WTC11 (cell line): Measurements from ENCODE around the gene DOK3. TPM values are rescaled to one million over a fixed set of nuclear protein-coding genes. Genes with fewer than 3 reads are reported as not detected.

ENCODE experiments used
- CREB1 ChIP-seq: sonication (generic); formaldehyde crosslinking; IDR thresholded peaks from 2 replicates; pipeline ENCODE4 v1.8.0; 2023; ENCODE audit warnings: mild to moderate bottlenecking, missing genetic modification reagents
- E2F5 ChIP-seq: sonication (generic); formaldehyde crosslinking; IDR thresholded peaks from 2 replicates; pipeline ENCODE4 v1.8.1; 2022; ENCODE audit warnings: mild to moderate bottlenecking, moderate library complexity, missing genetic modification reagents
- ELF4 ChIP-seq: sonication (generic); formaldehyde crosslinking; IDR thresholded peaks from 2 replicates; pipeline ENCODE4 v1.8.1; 2022; ENCODE audit warnings: low read depth, mild to moderate bottlenecking, moderate library complexity, missing genetic modification reagents
- ETV6 ChIP-seq: sonication (generic); formaldehyde crosslinking; IDR thresholded peaks from 2 replicates; pipeline ENCODE4 v1.8.1; 2022; ENCODE audit warnings: mild to moderate bottlenecking, missing genetic modification reagents
- GTF2I ChIP-seq: fragments of 250-450 bp; sonication (Bioruptor Pico); conservative IDR thresholded peaks from 2 replicates; pipeline ENCODE4 v1.4.0; 2021; ENCODE audit warnings: mild to moderate bottlenecking
- HMGXB4 ChIP-seq: sonication (generic); formaldehyde crosslinking; IDR thresholded peaks from 2 replicates; pipeline ENCODE4 v1.8.1; 2023; ENCODE audit warnings: mild to moderate bottlenecking, moderate library complexity, missing genetic modification reagents
- IRF2 ChIP-seq: sonication (generic); formaldehyde crosslinking; IDR thresholded peaks from 2 replicates; pipeline ENCODE4 v1.8.0; 2022; ENCODE audit warnings: low read depth, missing genetic modification reagents, borderline replicate concordance
- MLX ChIP-seq: sonication (generic); formaldehyde crosslinking; IDR thresholded peaks from 2 replicates; pipeline ENCODE4 v1.8.1; 2023; ENCODE audit warnings: mild to moderate bottlenecking, missing genetic modification reagents, moderate library complexity
- MYBL2 ChIP-seq: sonication (generic); formaldehyde crosslinking; IDR thresholded peaks from 2 replicates; pipeline ENCODE4 v1.8.1; 2023; ENCODE audit warnings: mild to moderate bottlenecking, moderate library complexity, missing genetic modification reagents
- NR1H2 ChIP-seq: sonication (generic); formaldehyde crosslinking; IDR thresholded peaks from 2 replicates; pipeline ENCODE4 v1.9.0; 2021; ENCODE audit warnings: mild to moderate bottlenecking, moderate library complexity, missing genetic modification reagents
- OVOL2 ChIP-seq: fragments of 250-450 bp; sonication (Bioruptor Pico); IDR thresholded peaks from 2 replicates; pipeline ENCODE4 v1.9.0; 2021; ENCODE audit warnings: mild to moderate bottlenecking, borderline replicate concordance
- PRRX2 ChIP-seq: fragments of 250-450 bp; sonication (Bioruptor Pico); IDR thresholded peaks from 2 replicates; pipeline ENCODE4 v1.8.0; 2021; ENCODE audit warnings: mild to moderate bottlenecking
- RELA ChIP-seq: sonication (generic); formaldehyde crosslinking; IDR thresholded peaks from 2 replicates; pipeline ENCODE4 v1.8.1; 2022; ENCODE audit warnings: missing genetic modification reagents, mild to moderate bottlenecking, borderline replicate concordance
- RORB ChIP-seq: fragments of 250-450 bp; sonication (Bioruptor Pico); IDR thresholded peaks from 2 replicates; pipeline ENCODE4 v1.9.0; 2021; ENCODE audit warnings: mild to moderate bottlenecking
- TEAD4 ChIP-seq: sonication (generic); formaldehyde crosslinking; IDR thresholded peaks from 2 replicates; pipeline ENCODE4 v1.8.0; 2022; ENCODE audit warnings: mild to moderate bottlenecking, missing genetic modification reagents
- TP53 ChIP-seq: sonication (generic); formaldehyde crosslinking; IDR thresholded peaks from 2 replicates; pipeline ENCODE4 v1.8.1; 2023; ENCODE audit warnings: mild to moderate bottlenecking, missing genetic modification reagents
- ZBTB21 ChIP-seq: sonication (generic); formaldehyde crosslinking; IDR thresholded peaks from 2 replicates; pipeline ENCODE4 v1.8.1; 2023; ENCODE audit warnings: mild to moderate bottlenecking, missing genetic modification reagents, borderline replicate concordance
- ZNF121 ChIP-seq: sonication (generic); formaldehyde crosslinking; IDR thresholded peaks from 2 replicates; pipeline ENCODE4 v1.8.0; 2023; ENCODE audit warnings: missing genetic modification reagents
- ZNF138 ChIP-seq: sonication (generic); formaldehyde crosslinking; conservative IDR thresholded peaks from 2 replicates; pipeline ENCODE4 v1.8.1; 2022; ENCODE audit warnings: mild to moderate bottlenecking, moderate library complexity, missing genetic modification reagents
- ZNF263 ChIP-seq: sonication (generic); formaldehyde crosslinking; IDR thresholded peaks from 2 replicates; pipeline ENCODE4 v1.8.1; 2022; ENCODE audit warnings: low read depth, mild to moderate bottlenecking, moderate library complexity, missing genetic modification reagents
- ZNF317 ChIP-seq: sonication (generic); formaldehyde crosslinking; IDR thresholded peaks from 2 replicates; pipeline ENCODE4 v1.8.1; 2023; ENCODE audit warnings: low read depth, mild to moderate bottlenecking, moderate library complexity, missing genetic modification reagents, borderline replicate concordance
- ZNF396 ChIP-seq: fragments of 250-450 bp; sonication (Bioruptor Pico); IDR thresholded peaks from 2 replicates; pipeline ENCODE4 v1.8.0; 2021; ENCODE audit warnings: mild to moderate bottlenecking, moderate library complexity, borderline replicate concordance
- ZNF512 ChIP-seq: sonication (generic); formaldehyde crosslinking; IDR thresholded peaks from 2 replicates; pipeline ENCODE4 v1.8.1; 2022; ENCODE audit warnings: missing genetic modification reagents, borderline replicate concordance
- total RNA-seq: library from RNA; stranded (reverse); gene quantifications from 3 replicates; pipeline ENCODE4 v1.2.3, GENCODE V29; 2021
- TF ChIP-seq, protein P1 (sequence below): fragments of 250-450 bp; sonication (Bioruptor Pico); IDR thresholded peaks from 2 replicates; pipeline ENCODE4 v1.9.0; 2021; ENCODE audit warnings: mild to moderate bottlenecking
- TF ChIP-seq, protein P2 (sequence below): fragments of 200-600 bp; IDR thresholded peaks from 2 replicates; pipeline ENCODE4 v1.8.0; 2022; ENCODE audit warnings: antibody characterized with exemption
- TF ChIP-seq, protein P3 (sequence below): fragments of 250-450 bp; sonication (Bioruptor Pico); IDR thresholded peaks from 2 replicates; pipeline ENCODE4 v1.9.0; 2021; ENCODE audit warnings: moderate library complexity, mild to moderate bottlenecking, inconsistent platforms, borderline replicate concordance
- TF ChIP-seq, protein P4 (sequence below): sonication (generic); formaldehyde crosslinking; IDR thresholded peaks from 2 replicates; pipeline ENCODE4 v1.8.1; 2022; ENCODE audit warnings: mild to moderate bottlenecking, missing genetic modification reagents, moderate library complexity, borderline replicate concordance
- TF ChIP-seq, protein P5 (sequence below): fragments of 250-450 bp; sonication (Bioruptor Pico); IDR thresholded peaks from 2 replicates; pipeline ENCODE4 v1.9.0; 2021; ENCODE audit warnings: mild to moderate bottlenecking

Gene DOK3
- total RNA-seq, 1 experiment from 2014 or later: 9.9 TPM

GRCh38 chr5:177455036-177455660 is 54.5 kb downstream of the DOK3 start (continued):
- TF ChIP-seq HMGXB4 (peak; percentile 99), RELA (peak; percentile 85), TEAD4 (CRISPR knock-in tag) (no peak), IRF2 (CRISPR knock-in tag) (no peak), MLX (CRISPR knock-in tag) (peak; percentile 86; the same call in 1 of the 2 replicates), ZBTB21 (CRISPR knock-in tag) (peak; percentile 67; the same call in 1 of the 2 replicates), ETV6 (CRISPR knock-in tag) (peak; percentile 70; the same call in 1 of the 2 replicates), ZNF396 (CRISPR knock-in tag) (no peak), ZNF121 (CRISPR knock-in tag) (no peak), ELF4 (CRISPR knock-in tag) (peak; percentile 86; the same call in 1 of the 2 replicates), RORB (CRISPR knock-in tag) (no peak), E2F5 (CRISPR knock-in tag) (peak; percentile 92), ZNF317 (peak; percentile 15; the same call in 1 of the 2 replicates), NR1H2 (CRISPR knock-in tag) (no peak), TP53 (CRISPR knock-in tag) (no peak), GTF2I (no peak), ZNF138 (0 out of 2 replicates have a peak, but pooled peaks have one; percentile 74), CREB1 (CRISPR knock-in tag) (no peak), MYBL2 (CRISPR knock-in tag) (peak; percentile 78), PRRX2 (no peak; the same call in 1 of the 2 replicates), ZNF512 (no peak), ZNF263 (CRISPR knock-in tag) (no peak), OVOL2 (CRISPR knock-in tag) (no peak)
- TF ChIP-seq, protein P1, sequence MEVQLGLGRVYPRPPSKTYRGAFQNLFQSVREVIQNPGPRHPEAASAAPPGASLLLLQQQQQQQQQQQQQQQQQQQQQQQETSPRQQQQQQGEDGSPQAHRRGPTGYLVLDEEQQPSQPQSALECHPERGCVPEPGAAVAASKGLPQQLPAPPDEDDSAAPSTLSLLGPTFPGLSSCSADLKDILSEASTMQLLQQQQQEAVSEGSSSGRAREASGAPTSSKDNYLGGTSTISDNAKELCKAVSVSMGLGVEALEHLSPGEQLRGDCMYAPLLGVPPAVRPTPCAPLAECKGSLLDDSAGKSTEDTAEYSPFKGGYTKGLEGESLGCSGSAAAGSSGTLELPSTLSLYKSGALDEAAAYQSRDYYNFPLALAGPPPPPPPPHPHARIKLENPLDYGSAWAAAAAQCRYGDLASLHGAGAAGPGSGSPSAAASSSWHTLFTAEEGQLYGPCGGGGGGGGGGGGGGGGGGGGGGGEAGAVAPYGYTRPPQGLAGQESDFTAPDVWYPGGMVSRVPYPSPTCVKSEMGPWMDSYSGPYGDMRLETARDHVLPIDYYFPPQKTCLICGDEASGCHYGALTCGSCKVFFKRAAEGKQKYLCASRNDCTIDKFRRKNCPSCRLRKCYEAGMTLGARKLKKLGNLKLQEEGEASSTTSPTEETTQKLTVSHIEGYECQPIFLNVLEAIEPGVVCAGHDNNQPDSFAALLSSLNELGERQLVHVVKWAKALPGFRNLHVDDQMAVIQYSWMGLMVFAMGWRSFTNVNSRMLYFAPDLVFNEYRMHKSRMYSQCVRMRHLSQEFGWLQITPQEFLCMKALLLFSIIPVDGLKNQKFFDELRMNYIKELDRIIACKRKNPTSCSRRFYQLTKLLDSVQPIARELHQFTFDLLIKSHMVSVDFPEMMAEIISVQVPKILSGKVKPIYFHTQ: no peak
- TF ChIP-seq, protein P2, sequence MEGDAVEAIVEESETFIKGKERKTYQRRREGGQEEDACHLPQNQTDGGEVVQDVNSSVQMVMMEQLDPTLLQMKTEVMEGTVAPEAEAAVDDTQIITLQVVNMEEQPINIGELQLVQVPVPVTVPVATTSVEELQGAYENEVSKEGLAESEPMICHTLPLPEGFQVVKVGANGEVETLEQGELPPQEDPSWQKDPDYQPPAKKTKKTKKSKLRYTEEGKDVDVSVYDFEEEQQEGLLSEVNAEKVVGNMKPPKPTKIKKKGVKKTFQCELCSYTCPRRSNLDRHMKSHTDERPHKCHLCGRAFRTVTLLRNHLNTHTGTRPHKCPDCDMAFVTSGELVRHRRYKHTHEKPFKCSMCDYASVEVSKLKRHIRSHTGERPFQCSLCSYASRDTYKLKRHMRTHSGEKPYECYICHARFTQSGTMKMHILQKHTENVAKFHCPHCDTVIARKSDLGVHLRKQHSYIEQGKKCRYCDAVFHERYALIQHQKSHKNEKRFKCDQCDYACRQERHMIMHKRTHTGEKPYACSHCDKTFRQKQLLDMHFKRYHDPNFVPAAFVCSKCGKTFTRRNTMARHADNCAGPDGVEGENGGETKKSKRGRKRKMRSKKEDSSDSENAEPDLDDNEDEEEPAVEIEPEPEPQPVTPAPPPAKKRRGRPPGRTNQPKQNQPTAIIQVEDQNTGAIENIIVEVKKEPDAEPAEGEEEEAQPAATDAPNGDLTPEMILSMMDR: peak; percentile 43
- TF ChIP-seq, protein P3, sequence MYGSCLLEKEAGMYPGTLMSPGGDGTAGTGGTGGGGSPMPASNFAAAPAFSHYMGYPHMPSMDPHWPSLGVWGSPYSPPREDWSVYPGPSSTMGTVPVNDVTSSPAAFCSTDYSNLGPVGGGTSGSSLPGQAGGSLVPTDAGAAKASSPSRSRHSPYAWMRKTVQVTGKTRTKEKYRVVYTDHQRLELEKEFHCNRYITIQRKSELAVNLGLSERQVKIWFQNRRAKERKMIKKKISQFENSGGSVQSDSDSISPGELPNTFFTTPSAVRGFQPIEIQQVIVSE (CRISPR knock-in tag): no peak
- TF ChIP-seq, protein P4, sequence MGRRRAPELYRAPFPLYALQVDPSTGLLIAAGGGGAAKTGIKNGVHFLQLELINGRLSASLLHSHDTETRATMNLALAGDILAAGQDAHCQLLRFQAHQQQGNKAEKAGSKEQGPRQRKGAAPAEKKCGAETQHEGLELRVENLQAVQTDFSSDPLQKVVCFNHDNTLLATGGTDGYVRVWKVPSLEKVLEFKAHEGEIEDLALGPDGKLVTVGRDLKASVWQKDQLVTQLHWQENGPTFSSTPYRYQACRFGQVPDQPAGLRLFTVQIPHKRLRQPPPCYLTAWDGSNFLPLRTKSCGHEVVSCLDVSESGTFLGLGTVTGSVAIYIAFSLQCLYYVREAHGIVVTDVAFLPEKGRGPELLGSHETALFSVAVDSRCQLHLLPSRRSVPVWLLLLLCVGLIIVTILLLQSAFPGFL (CRISPR knock-in tag): 0 out of 2 replicates have a peak, but pooled peaks have one; percentile 72
- TF ChIP-seq, protein P5, sequence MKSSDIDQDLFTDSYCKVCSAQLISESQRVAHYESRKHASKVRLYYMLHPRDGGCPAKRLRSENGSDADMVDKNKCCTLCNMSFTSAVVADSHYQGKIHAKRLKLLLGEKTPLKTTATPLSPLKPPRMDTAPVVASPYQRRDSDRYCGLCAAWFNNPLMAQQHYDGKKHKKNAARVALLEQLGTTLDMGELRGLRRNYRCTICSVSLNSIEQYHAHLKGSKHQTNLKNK (CRISPR knock-in tag): no peak
